ENCODE data around the gene SP7. TPM values are rescaled to one million over a fixed set of nuclear protein-coding genes. Genes with fewer than 3 reads are reported as not detected.

SP7 gene
- total RNA-seq, 1 experiment from 2014 or later: not detected

DNA sequence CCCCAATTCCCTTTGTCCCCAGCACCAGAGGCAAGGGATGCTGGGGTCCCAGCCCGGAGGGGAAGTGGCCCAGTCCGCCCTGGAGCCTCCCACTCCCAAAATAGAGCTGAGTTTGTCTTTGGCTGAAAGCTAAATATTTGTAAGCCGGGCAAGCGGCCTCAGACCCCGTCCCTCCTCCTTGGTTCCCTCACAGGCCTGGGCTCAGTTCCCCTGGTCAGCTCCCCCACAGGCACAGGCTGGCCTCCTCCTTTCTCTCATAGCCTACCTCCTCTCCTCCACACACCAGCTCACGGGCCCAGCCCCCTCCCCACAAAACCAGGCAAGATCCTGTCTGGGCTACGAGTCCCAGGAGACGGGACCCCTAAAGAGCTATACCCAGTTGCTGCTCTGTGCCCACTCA, 1.3 kb downstream of the SP7 start:
- TF ChIP-seq, protein P1, sequence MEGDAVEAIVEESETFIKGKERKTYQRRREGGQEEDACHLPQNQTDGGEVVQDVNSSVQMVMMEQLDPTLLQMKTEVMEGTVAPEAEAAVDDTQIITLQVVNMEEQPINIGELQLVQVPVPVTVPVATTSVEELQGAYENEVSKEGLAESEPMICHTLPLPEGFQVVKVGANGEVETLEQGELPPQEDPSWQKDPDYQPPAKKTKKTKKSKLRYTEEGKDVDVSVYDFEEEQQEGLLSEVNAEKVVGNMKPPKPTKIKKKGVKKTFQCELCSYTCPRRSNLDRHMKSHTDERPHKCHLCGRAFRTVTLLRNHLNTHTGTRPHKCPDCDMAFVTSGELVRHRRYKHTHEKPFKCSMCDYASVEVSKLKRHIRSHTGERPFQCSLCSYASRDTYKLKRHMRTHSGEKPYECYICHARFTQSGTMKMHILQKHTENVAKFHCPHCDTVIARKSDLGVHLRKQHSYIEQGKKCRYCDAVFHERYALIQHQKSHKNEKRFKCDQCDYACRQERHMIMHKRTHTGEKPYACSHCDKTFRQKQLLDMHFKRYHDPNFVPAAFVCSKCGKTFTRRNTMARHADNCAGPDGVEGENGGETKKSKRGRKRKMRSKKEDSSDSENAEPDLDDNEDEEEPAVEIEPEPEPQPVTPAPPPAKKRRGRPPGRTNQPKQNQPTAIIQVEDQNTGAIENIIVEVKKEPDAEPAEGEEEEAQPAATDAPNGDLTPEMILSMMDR (conservative IDR thresholded peaks at IDR 0.05): no peak
- H4K20me1 ChIP-seq (ENCODE audit: control insufficient read depth, insufficient read depth, insufficient read length): no peaks in the 10 kb centered on the region
- Mint-ChIP-seq H3K4me1 (peaks cover 18 to 27% of the 10 kb centered on the region in 2 experiments), H3K4me3 (no peak overlapping the region), H3K27ac (no peak overlapping the region), H3K36me3 (ENCODE audit: insufficient read depth in 1 of 3, low read depth in 3 of 3) (no peaks in the 10 kb centered on the region), H3K9me3 (no peaks in the 10 kb centered on the region), H3K27me3 (ENCODE audit: low read depth) (peaks cover 74% of the 10 kb centered on the region)
- no peaks in the 10 kb centered on the region; the same call in 1 of the 2 replicates for H3K4me1 ChIP-seq (ENCODE audit: insufficient read depth, low read length)
- H3K9ac ChIP-seq (ENCODE audit: extremely low read depth, insufficient read length, low read length): no peak overlapping the region
- DNase-seq: no peak
- no peak overlapping the region for H2AFZ ChIP-seq (ENCODE audit: low read length)
- H3K79me1 ChIP-seq (ENCODE audit: insufficient read depth, low read depth, low read length, poor library complexity, severe bottlenecking): no peaks in the 10 kb centered on the region
- H3K9me3 ChIP-seq (ENCODE audit: control insufficient read depth, low read depth, low read length): no peaks in the 10 kb centered on the region
- H4K8ac ChIP-seq (replicated peaks; ENCODE audit: insufficient read length, low read depth, low read length): no peak overlapping the region
- no peak overlapping the region for H2BK120ac ChIP-seq (ENCODE audit: low read depth, low read length, poor library complexity, severe bottlenecking)
- no peak overlapping the region for H2BK5ac ChIP-seq (ENCODE audit: insufficient read length, low read length)
- H3K4ac ChIP-seq (ENCODE audit: low read depth, low read length): no peak overlapping the region
- H3K4me2 ChIP-seq (ENCODE audit: insufficient read depth, insufficient read length, low read length): no peak overlapping the region
- H2AK5ac ChIP-seq (ENCODE audit: insufficient read length, low read length): no peak overlapping the region
- peaks cover 5% of the 10 kb centered on the region for H3K27me3 ChIP-seq (ENCODE audit: insufficient read depth, low read length)
- no peak overlapping the region for H3K18ac ChIP-seq (ENCODE audit: insufficient read length, low read depth, low read length)
- H4K91ac ChIP-seq (ENCODE audit: insufficient read length, low read depth, low read length): no peak overlapping the region
- no peak overlapping the region for H2BK15ac ChIP-seq (ENCODE audit: low read depth, low read length)
- no peak overlapping the region for H3T11ph ChIP-seq (ENCODE audit: low read length)
- no peak overlapping the region for H2BK20ac ChIP-seq (ENCODE audit: low read depth, low read length, poor library complexity, severe bottlenecking)
- no CpG with 5 or more reads among the region's 8 CpGs for WGBS (ENCODE audit: extremely low coverage, insufficient read length, low lambda C conversion rate)
- no peak overlapping the region for H4K5ac ChIP-seq (ENCODE audit: insufficient read length, low read depth, low read length)
- no peak overlapping the region for H3K14ac ChIP-seq (ENCODE audit: insufficient read depth, low read length)
- H3K56ac ChIP-seq (ENCODE audit: insufficient read length, low read depth, low read length): no peak overlapping the region
- no peak overlapping the region for H3K27ac ChIP-seq (ENCODE audit: insufficient read length, low read depth, low read length)
- no peak overlapping the region for H3K23ac ChIP-seq (ENCODE audit: insufficient read length, low read depth, low read length)
- no peaks in the 10 kb centered on the region for H3K23me2 ChIP-seq (ENCODE audit: insufficient read length, low read depth, low read length, poor library complexity, severe bottlenecking)
- no peaks in the 10 kb centered on the region for H3K79me2 ChIP-seq (ENCODE audit: insufficient read depth, low read length)
- H2BK12ac ChIP-seq (ENCODE audit: insufficient read length, low read depth, low read length): no peak overlapping the region
